Dermis microvascular lymphatic vessel endothelial cell (primary cell): ENCODE data around the gene PHYHIPL. TPM values are rescaled to one million over a fixed set of nuclear protein-coding genes. Genes with fewer than 3 reads are reported as not detected.

Experiments
- DNase-seq, 2 donors: peaks; one replicate each; pipeline versions ENCODE4 v3.0.0 to v3.0.0-alpha.2; 2010; ENCODE audit warnings: low read depth in 2 of 2
- total RNA-seq: library from RNA; depleted of rRNA; stranded (reverse); fragments of >200 nt; gene quantifications from 2 replicates; pipeline ENCODE4 v1.2.1, GENCODE V29; 2014

PHYHIPL gene
- total RNA-seq = not detected in 2 replicates

DNA sequence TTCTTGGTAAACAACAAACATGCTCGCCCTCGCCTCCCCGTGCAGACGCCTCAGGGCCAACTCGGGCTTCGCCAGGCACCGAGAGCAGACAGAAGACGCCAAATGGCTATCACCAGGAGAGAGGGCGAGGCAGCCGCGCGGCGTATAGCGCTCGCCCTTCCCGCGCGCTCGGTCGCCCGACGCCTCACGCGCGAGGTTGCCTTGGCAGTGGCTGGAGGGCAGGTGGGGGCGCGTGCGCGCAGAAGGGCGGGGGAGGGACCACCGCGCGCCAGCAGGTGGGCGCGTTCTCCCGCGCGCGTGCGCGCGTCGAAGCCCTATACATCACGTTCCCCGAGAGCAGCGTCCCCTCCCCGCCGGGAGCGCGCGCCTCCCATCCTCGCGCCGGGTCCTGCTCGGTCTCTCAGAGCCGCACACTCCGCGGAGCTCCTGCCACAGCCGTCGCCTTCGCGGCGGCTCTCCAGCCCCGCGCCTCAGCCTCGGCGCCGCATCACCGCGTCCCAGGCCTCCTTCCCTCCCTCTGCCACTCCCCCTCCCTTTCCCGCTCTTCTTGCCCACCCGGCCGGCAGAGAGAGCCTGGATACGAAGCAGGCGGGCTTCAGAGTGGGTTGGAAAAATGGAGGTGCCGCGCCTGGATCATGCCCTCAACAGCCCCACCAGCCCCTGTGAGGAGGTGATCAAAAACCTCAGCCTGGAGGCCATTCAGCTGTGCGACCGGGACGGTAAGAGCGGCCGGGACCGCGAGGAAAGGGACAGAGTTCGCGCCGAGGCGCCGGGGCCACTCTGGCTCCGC, at the start of gene PHYHIPL:
TSS of gene PHYHIPL (plus strand) at position 403 of the 790 bp plus-strand sequence. CDS start at position 614, 211 bp downstream.
- DNase-seq = no peak

DNA sequence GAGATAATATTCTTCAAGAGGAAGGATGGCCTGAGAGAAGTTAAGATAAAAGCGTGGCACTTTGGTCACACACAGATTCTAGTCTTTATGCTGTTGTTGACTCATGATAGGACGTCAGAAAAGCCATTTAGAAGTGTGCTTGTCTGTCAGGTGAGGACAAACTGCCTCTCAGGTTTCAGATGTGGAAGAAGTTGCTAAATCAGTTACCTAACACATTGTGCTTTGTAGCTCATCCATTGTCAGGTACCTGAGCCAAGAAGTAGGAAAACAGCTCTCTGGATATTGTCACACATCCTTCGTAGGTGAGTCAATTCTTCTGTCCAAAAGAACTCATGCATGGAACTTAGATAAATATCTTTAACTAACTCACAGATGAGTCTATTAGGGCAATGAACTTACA, 49.5 kb upstream of the PHYHIPL start:
- DNase-seq = no peak

DNA sequence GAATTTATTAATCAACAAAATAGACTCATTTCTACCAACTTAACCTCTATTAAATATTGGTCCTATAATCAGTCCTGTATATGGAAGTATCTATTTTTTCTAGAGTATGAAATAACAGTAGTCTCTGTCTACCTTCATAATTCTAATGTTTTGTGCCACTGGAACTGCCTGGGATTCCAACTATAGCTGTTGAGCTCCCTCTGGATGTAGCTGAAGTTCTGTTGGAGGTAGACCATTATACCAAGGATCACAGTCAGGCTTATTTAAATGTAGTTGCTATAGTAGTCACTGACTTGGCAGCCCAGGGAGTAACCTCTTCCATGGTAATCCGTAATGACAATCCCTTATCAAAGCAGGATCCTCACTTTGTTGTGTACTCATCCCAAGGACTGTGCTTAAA, 48.5 kb upstream of the PHYHIPL start:
- no peak for DNase-seq

DNA sequence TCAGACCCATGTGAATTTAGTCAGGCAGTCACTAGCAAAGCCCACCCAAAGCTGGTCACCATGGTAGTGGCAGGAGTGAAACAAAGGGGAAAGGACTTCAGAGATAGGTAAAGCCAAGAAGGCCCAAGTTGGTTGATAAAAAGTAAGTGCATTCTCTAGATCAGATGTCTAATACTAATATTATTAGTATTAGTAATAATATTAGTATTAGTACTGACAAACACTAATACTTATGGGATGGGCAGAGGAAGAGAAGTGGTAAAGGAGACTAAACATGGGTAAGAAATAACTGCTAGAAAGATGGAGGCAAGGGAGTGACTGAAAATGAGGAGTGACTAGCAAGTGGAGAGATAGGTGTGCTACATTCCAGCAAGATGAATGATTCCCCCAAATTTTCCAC, 46.6 kb upstream of the PHYHIPL start:
- no peak for DNase-seq

DNA sequence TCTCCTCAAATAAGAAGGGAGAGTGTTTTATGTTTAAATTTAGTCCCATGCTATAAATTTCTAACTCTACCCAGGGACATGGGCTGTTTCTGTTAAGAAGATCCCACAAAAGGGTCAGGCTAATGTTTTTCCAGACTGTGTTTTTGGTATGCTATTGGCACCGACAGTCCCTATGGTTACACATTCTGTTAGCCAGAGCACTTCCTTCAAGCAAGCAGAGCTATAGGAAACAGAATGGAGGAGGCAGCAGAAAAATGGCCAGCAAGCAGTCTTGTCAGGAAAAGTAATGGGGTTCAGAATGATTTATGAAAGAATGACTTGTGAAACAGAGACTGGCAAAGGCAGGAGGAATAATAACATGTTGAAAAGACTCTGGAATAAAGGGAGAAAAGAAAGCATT, 44.8 kb upstream of the PHYHIPL start:
- no peak for DNase-seq

DNA sequence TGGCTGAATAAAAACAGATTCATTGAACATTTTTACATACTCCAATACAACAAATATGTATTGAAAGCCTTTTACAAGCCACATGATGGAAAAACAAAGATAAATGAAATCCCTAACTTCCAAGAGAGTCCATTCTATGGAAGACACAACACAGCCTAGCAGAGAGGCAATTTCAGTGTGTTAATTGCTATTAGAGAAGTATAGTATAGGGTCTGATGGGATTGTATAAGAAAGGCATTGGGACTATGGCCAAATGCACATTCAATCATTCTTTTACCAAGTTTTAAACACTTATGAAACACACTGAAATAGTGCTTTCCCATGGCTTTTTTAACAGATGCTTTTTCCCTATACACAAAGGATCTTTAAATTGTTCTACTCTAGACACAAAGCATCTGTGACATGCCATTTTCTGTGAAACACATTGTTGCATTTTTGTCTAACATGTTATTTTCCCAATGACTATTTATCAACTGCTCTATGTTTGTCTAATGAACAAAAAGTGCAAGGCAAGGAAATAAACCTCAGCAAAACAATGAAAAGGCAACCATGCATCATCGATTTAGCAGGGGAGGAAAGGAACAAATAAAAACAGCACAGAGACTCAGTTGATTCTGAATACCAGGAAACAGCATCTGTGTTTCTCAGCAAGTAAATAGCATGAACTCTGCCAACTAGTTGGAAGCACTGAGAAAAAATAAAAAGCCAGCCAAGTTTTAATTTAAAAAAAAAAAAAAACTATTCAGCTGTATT, 42.4 kb upstream of the PHYHIPL start:
- DNase-seq = no peak

DNA sequence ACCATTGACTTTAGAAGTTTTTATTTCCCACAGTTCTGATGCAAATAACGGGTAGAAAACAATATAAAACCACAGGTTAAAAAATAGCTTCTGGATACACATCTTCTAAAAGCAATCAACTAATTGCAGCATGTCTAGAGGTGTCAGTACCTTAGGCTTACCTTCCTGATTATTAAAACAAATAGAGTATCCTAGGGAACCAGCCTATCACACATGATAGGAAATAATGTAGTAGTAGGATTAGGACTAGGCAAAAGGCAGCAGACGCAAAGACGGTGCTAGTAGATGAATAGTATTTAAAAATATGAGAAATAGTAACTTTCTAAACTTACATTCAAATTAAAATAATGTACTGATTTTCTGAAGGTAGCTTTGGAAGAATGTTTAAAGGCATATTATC, 41.7 kb upstream of the PHYHIPL start:
- DNase-seq = no peak

DNA sequence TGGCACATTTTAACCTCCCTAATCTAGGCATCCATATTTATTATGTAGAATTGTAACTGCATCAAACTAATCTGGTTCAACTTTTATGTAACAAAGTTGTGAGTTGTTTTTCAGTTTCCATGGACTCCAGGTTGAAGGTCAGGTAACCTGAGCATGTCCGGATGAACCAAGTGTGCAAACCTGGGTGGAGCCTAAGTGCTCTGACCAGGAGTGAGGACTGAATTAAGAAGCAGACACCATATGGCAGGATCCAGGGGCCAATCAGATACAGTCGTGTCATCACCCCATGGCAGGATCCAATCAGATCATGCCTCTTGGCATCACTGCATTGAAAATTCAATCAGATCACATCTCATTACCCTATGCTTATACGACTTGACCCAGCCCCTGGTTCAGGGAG, 41.2 kb upstream of the PHYHIPL start:
- no peak for DNase-seq

DNA sequence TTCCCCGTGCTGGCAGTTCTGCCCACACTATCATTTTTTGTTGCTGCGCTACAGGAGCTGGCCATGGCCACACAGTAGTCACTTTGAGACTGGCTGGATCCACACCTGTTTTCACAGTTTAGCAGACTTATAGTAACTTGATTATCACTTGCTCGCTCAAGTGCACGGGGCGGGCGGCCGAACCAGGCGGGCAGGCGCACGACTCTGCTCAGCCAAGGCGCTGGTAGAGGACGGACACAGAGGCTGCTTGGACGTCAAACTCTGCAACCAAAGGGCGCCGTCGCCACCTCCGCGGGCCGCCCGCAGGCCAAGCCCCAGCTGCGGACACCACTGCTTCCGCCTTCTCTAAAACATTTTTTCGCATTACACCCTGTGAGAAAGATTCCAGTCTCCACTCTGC, 38.4 kb upstream of the PHYHIPL start:
- no peak for DNase-seq

DNA sequence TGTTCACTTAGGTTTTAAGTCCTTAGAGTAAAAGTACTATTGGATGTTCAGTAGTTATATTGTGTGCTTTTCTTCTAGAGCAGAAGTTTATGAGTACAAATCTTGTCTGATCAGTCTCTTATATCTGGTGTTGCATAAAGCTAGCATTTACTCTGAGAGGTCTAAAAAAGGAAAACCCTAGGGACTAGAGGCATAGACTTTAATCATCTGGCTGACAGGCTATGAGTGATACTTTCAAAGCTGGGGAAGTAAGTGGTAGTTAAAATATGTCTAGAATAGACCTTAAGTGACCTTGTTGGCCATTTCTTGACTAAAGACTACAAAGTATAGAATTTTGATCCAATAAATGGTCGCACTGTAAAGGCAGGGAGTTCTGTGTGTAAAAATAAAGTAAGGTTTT, 32.9 kb upstream of the PHYHIPL start:
- DNase-seq = no peak

DNA sequence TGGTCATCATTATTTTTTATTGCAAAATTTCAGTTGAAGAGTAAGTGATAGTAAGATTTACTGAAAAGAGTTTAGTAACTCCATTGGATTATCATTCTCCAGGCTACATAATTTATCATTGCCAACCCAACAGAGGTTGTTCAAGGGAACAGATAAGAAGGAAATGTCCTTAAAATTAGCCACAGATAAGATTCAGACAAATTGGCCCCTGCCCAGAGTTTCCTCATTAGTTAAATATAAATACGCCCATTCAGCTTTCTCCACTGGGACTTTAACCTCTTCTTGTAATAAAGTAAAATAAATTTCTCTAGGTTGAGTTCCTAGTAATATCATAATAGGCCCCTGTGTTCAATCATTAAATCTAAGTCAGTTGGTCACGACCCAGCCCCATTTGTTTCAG, 27.7 kb upstream of the PHYHIPL start:
- DNase-seq = no peak

DNA sequence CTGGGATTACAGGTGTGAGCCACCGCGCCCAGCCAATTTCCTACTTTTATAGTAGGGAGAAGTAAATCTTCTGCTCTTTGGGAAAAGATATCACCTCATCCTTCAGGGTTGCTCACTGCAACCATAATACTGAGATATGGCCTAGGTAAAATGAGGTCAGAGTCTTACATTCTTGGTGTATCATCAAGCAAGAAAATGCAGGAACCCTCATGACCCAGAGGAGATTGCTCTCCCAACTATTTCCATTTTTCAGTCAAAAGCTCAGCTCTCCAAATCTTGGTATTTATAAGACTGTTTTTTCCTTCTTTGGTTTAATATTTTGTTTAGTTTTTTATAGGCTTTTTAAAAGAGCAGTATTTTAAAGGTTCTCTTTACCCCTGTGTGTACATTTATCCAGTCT, 20.9 kb upstream of the PHYHIPL start:
- no peak for DNase-seq

DNA sequence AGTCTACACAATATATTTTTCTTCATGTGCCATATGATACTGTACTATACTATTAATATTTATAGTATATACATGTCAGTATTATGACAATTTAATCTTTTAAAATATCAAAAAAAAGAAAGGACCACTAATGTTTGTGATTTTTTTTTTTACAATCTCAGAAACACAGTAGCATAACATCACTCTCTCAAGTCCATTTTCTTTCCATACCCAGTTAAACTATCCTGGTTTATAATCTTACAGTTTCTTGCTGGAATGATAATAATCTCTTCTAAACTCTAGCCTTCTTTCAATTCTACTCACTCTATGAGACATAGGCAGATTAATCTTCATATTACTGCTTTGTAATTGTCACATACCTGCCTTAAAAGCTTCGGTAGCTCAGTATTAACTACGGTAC, 8.9 kb upstream of the PHYHIPL start:
- DNase-seq = no peak

DNA sequence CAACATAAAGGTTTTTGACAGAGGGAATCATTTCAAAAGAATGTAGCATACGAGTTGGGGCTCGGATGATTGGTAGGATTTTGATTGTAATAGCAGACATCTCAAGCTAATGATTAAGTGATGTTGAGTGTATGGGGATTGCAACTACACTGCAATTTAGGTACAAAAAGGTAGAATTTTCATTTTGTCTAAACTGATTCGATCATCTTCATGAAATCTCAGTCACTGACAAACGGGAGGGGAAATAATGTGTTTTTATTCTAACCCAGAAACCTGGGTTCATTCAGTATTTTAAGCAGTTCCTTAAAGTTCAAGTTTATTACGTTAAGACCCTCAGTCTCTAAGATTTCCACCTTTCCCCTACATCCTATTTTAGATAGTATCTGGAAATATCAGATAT, 3.9 kb upstream of the PHYHIPL start:
- no peak for DNase-seq

DNA sequence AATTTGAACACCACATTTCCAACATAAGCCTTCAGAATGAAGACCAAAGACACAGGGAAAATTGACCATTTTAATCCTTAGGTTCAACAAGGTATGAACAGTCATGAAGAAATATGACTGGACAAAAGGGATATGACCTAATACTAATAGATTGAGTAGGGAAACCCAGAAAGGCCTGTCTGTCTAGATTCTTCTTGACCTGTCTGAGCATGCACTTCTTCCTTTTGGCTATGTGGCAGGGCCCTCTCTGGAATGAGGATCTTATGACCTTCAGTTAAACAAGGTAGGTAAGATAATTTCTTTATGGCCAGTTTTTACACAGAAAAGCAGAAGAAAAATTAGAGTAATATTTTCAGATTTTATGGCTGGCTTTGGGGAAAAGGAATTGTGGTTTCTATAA, 3.0 kb upstream of the PHYHIPL start:
- no peak for DNase-seq

DNA sequence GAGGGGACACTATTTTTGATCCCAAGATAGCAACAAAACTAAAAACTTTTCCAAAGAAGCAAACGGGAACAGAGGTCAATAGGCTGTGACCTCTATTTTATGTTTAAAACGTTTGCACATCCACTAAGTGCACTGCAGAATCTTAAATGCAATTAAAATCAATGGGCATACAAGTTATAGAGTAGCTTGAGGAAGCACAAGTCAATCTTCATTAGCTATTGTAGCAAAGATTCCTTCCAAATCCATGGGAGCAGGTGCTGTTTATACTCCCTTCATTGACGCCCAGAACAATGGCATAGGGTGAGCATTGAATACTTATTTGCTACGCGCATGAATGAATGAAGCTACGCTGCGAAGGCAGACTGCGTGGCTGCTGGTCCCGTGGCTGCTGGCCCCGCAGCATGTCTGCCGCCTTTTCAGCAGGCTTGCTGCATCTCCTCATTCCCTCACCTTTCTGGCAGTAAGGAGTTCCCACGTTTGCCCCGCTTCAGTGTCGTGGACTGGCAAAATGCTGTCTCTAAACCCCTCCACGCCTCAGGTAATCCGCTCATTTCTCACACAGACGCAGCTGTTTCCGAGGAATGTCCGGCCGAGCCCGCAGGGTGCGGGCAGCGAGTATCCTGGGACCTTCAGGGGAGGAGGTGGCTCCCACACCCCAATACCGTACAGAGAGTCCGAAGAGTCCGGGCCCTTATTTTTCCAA, 754 bp upstream of the PHYHIPL start:
- DNase-seq = no peak

DNA sequence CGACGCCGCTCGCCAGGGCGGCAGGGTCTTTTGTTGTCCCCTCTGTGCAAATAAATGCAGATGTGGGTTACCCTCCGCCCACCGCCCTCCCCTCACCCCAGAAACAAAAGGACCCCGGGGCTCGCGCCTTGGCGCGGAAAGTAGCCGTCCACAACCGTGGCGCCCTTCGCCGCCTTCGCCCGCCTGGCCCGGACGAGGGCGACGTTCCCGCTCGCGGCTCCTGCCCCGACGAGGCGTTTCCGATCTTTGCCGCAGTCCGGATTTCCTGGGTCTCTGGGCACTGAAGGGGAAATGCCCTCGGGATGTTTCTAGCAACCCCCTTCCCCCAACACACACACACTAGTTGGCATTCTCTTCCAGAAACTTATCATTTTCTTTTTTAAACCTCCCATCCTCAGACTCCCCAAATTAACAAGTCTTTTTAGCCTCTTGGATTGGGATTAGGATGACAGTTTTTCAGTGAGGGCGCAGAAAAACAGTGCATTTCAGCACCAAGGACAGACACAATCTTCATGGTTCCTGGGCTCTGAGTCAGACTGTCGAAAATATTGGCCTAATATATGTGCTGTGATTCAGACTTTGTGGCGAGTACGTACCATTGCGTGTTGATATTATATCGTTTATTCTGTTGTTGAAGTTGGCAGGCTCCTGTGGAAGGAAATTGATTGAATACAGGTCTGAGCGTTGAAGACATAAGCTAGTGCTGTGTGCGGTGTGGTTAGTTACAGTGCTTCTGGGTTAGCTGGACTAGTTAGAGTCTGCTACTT, 771 bp downstream of the PHYHIPL start:
- DNase-seq = peak in 1 of 2 donors; percentile 13

DNA sequence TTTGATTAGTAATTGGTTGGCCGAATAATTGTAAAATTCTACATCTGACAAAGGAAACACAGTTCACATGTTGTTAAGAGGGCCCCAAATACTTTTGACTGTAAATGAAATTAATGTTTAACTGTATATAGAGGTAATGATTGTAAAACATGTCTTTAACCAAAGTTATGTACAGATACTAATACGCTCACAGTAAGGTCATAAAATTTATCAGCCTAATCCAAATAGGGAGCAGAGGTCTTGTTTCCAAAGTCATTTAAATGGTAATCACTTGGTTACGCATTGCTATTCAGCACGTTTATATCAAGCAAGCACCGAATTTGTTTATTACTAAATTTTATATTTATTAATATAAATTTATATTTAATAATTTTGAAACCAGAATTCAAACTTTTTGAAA, 1.4 kb downstream of the PHYHIPL start:
- DNase-seq = no peak

DNA sequence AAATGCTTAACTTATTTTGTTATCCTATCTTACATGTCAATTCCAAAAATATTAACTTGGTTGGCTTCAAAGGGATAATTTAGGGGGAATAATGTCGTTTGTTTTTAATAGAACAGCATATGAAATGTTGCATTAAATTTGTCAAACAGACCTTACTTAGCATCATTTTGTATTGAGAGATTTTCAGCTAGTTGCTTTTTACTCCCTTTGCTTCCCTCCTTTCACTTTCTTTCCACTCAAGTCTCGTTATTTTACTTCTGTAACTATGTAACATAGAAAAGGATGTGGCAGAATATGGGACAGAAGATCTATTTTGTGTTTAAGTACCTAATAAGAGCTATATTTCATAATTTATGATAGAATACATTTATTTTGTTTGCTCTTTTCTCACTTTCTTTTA, 2.6 kb downstream of the PHYHIPL start:
- no peak for DNase-seq

DNA sequence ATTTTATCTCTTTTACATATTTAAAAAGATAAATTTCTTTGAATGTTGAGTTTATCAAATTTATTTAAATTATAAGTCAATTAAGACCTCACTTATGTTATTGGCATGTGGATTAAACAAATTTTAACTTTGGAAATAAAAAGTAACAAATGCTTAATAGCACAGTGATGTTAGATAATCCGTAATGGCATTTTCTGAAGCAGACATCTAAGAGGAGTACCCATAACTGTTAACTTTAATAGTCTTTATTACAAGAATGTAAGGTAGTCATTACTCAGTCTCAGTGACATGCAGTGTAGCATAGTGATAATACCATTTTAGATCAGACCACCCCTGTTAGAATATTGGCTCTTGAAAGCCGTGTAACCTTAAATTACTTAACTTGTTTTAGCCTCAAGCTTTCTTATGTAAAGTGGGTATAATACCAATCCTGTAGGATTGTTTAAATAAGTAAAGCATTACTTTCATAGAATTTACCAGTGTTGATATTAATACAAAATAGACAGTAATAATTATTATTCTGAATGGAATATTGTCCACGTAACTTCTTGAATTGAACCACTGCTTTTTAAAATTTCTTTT, 4.3 kb downstream of the PHYHIPL start:
- DNase-seq = no peak

DNA sequence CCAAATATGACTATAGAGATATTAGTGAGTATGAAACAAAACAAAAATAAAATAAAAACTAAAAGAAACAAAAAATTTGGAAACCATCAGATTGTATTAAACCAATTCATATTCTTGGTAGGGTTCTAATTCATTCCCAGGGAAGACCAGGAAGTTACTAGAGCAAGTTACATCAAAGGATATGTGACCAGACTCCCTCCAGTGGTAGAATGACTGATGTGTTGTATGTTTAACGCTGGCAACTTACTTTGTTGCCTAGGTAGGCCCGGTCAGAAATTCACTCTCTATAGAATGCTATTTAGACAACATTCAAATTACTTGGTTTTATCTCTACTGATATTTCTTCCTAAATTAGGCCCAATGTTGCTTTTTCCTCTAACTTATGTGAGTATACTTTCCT, 5.2 kb downstream of the PHYHIPL start:
- peak in 1 of 2 donors; percentile 8 for DNase-seq
